ENCODE data around the gene SMAD3.

DNA sequence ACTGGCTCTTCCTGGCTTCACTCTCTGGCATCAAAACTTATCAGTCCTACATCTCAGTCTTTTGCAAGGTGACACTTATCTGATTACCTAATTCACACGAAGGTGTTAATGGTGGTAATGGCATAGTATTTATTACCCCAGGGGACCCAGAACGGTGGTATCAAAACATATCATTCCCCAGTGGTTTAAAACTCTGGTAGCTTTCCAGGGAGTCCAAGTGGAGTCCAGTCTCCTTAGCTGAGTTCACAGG, 41.3 kb downstream of the SMAD3 start:
- TF ChIP-seq POLR2A (IDR thresholded peaks at IDR 0.05; ENCODE audit: low read length) (no peak), GATA1 (IDR thresholded peaks at IDR 0.05; ENCODE audit: low read depth, low read length) (no peak)

Measured in erythroblast (primary cell).